Measurements from ENCODE around the gene BPGM.

DNA sequence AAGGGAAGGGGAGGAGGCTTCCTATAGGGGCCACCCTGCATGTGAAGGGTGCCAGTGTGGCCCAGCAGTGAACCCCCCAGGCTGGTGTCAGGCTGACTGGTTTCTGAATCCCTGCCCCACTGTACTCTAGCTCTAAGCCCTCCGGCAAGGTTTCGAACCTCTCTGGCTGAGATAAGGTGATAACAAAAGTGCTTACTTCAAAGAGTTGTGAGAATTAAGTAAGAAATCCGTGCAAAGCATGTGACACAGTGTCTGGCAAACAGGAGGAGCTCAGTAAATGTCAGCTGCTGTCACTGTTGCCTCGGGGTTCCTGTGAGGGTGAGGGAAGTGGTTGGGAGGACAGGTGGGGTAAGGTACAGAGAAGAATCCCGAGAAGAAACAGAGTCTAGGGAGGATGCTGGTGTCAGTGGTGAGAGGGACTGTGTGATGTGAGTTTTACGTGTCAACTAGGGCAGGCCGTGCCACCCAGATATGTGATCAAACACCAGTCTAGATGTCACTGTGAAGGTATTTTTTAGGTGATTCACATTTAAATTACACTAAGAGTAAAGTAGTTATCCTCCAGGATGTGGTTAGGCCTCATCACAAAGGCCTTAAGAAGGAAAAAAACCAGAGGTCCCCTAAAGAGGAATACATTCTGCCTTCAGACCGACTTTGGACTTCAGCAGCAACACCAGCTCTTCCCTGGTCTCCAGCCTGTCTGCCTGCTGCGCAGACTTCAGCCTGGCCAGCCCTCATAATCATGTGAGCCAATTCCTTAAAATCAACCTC lies 64.4 kb downstream of the BPGM start:
- TF ChIP-seq, protein P1, sequence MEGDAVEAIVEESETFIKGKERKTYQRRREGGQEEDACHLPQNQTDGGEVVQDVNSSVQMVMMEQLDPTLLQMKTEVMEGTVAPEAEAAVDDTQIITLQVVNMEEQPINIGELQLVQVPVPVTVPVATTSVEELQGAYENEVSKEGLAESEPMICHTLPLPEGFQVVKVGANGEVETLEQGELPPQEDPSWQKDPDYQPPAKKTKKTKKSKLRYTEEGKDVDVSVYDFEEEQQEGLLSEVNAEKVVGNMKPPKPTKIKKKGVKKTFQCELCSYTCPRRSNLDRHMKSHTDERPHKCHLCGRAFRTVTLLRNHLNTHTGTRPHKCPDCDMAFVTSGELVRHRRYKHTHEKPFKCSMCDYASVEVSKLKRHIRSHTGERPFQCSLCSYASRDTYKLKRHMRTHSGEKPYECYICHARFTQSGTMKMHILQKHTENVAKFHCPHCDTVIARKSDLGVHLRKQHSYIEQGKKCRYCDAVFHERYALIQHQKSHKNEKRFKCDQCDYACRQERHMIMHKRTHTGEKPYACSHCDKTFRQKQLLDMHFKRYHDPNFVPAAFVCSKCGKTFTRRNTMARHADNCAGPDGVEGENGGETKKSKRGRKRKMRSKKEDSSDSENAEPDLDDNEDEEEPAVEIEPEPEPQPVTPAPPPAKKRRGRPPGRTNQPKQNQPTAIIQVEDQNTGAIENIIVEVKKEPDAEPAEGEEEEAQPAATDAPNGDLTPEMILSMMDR (IDR thresholded peaks at IDR 0.05), result no peak
- no peak for TF ChIP-seq POLR2A (IDR thresholded peaks at IDR 0.05)
- no peak for TF ChIP-seq POLR2AphosphoS5 (IDR thresholded peaks at IDR 0.05)
- no peak for TF ChIP-seq EP300 (IDR thresholded peaks at IDR 0.05)

Measured in suprapubic skin (tissue), 4 donors.